COLO668 (cell line): ENCODE measurements around the gene RBMS3.

Source experiments
- DNase-seq: peaks from one replicate; lab custom pipeline; 2025; ENCODE audit not compliant: unreplicated experiment; lab: John Stamatoyannopoulos, UW

Gene RBMS3

DNA sequence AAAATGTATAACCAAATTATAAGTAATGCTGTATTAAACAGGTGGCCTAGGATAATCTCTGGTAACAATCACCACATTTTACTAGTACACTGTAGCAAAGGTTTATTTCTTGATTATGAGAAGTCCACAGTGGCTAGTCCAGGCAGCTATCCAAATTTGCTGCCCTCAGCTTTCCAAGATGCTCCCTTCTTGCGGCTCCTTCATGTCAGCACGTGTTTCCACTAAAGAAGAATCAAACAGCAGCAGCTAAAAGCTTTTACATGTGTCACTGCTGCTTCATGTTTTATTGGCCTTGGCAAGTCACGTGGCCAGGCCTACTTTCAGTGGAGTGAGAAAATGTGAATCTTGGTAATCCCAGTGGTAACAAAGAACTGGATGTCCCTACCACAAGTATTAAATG lies 5.6 kb upstream of the RBMS3 start:
- no peak for DNase-seq

GRCh38 chr3:29277249-29277648 lies 3.6 kb upstream of the RBMS3 start:
- no peak for DNase-seq

- no peak for DNase-seq
These were observed 1.6 kb upstream of the RBMS3 start for GRCh38 chr3:29279286-29279685.

DNA sequence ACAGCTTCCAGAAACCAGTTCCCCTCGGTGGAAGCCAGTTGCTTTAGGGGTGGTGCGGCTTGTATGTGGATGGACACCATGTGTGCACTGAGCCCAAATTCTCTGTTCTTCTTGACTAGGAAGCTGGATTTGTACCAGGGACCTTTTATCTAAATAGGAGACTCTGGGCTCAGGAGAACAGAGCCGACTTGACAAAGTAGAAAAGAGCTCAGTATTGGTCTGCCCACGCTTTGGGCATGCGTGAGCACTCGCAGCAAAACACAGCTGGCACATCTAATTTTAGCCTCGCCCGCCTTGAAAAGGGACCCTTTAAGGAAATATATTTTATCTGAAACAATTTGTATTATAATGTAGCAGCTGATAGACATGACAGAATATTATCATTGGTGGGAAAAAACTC lies 1.1 kb upstream of the RBMS3 start:
- no peak for DNase-seq

- no peak for DNase-seq
These were observed 148 bp downstream of the RBMS3 start for GRCh38 chr3:29281094-29281343.

DNA sequence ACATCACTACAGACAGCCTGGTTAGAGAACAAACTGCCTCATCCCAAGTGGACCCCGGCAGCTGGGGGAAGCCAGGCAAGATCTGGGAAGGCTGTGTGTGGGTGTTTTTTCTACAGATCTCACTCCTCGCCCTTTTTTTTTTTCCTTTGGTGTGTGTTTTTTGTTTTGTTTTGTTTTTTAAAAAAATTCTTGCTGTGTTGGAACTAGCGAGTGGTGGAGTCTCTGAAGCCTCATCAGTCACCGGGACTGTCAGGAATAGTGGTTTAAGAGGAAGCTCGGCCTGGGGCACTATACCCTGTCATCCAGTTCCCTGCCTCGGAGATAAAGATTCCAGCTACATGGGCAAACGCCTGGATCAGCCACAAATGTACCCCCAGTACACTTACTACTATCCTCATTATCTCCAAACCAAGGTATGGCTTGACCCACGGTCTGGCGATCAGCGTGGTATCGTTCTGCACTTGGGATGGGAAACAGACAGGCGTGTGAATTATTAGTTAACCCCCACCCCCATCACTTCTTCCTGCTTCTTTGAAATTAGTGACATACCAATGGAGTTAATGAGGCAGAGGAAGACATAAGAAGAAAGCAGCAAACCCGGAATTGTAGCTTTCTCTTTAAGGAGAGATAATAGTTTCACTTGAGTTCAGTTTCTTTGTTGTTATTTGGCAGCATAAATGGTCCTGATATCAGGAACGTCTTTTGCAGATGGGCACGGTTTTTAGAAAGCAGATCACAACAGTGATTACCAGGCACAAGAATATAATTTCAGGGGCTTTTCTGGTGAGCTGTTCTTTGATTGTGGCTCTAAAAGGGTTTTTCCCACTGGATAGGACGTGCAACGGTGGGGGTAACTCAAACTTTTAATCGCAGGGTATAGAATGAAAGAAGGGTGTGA lies 722 bp downstream of the RBMS3 start:
- DNase-seq: no peak

DNA sequence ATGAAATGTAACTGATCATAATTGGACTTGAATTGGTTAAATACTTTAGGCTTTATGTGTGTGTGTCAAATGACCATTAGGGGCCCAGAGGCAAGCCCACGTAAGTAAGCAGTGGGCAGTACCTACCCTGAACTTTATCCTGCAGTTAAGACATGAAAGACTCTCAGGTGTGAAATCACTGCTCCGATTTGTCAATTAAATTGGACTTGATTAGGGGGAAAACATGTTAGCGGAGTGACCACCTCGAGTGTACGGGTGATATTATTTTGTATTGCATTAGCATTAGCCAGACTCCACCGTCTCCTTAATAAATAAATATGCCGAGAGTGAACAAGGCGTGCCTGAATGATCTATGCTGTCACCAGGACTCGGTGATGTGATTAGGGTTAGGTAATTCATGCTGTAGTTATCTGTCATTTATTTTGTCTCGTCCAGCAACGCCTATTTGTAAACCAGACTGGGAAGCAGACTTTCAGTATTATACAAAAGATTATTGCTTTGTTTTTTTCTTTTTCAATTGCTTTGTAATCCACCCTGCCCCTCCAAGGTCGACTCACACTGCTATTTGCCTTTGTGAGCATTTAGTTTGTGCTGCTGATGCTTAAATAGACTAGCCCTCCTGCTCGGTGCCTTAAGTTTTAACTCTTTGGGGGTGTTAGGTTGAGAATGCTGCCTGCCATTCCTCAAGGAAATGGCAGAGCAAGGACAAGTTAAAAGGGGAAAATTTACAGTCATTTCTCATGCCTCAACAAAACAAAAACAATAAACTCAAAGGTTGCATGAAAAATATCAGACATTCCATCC lies 1.8 kb downstream of the RBMS3 start:
- DNase-seq: no peak

GRCh38 chr3:29283231-29284119 lies 2.6 kb downstream of the RBMS3 start:
- DNase-seq: no peak

GRCh38 chr3:29284497-29284896 lies 3.6 kb downstream of the RBMS3 start:
- DNase-seq: no peak

- no peak for DNase-seq
These were observed 4.7 kb downstream of the RBMS3 start for GRCh38 chr3:29285471-29286071.

GRCh38 chr3:29286478-29287240 lies 5.8 kb downstream of the RBMS3 start:
- DNase-seq: no peak

DNA sequence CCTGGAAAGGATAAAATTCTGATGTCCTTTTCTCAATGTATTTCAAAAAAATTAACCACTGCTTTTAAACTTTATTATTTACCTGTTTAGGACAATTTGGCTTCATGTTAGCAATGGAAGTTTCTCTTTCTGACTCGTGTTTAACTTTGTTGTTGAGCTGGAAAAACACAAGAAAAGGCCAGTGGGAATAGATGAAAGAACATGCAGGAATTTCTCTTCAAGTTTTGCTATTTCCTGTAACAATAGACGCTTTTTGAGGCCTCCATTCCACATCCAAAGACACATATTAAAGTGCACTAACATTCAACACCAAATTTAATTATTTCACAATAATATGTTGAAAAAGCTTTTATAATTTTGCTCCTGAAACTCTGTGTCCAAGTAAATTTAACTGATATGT lies 9.7 kb downstream of the RBMS3 start:
- DNase-seq: no peak

- DNase-seq: no peak
These were observed 10.6 kb downstream of the RBMS3 start for GRCh38 chr3:29291260-29291981.

DNA sequence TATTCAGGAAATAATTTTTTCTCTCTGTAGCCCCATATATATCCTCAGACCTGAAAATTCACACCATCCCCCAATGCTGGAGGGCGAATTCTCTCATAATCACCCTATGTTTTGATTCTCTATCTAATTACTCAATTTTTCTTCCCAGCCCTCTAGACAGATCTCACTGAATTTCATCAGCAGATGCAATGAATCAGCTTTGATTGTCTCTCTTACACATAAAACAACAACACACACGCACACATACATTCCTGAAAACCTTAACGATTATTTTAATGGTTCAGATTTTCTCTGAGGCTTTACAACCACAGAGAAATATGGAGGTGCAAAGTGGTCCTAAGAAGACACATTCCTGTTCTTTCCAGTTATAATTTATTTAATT lies 11.1 kb downstream of the RBMS3 start:
- DNase-seq: no peak

GRCh38 chr3:29293421-29293820 lies 12.6 kb downstream of the RBMS3 start:
- no peak for DNase-seq

DNA sequence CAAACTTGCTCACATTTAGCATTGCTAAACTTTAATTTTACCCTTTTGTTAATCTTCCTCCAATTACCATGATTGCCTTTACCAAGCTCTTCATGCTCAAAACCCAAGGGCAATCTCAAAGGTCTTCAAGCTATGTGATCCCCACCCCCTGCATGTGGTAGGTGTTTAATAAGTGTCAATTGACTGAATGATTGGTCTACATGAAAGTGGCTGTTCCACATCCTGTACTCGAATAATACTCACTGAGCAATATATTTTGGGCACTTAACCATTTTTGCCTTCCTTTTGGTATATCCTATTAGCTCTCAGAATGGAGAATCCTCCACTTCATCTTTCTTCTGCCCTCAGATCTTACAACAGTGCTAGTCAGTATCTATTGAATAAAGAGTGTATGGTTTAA lies 17.1 kb downstream of the RBMS3 start:
- no peak for DNase-seq

DNA sequence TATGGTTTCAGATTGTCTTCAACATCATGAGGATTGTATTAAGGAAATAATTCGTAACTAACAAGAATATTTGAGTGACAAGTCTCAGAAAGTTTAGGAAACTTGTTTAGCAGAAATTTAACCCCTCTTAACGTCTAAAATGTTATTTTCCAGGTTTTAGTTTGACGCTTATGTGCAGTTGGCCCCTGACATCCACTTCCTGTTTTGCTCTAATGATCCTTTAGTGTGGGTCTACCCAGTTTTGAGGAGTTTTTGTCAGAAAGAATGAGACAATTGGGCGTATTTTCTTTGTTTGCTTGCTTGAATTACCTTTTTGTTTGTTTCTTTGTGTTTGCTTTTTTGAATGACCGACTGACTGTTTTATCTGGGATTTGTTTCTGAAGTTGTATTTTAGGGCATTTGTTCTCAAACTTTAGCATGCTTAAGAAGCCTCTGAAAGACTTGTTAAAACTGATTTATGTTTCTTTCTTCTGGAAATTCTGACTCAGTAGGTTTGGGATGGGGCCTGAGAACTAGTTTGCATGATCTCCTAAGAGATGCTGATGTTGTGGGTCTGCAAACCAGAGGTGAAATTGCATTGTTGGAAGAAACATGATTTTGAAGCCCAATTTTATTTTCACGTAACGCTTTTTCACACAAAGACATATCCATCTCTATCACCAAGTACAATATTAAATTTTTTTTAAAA lies 20.6 kb downstream of the RBMS3 start:
- DNase-seq: no peak

DNA sequence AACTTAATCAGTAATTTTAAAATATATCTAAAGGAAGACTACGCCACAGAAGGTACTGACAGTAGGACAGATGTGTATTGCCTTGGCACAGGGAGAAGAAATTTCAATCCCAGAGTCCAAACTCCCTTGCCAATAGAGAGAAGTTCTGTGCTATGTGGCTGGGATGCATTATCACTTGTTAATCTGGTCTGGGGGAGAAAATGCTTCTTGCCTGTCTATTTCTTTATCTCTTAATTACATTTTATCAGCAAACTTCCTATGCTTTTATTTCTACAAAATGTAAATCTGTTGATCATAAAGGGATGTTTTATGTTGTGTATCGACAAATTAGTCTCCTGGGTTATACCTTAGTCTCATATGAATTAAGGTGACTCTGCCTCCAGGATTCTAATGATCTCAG lies 21.7 kb downstream of the RBMS3 start:
- DNase-seq: no peak

DNA sequence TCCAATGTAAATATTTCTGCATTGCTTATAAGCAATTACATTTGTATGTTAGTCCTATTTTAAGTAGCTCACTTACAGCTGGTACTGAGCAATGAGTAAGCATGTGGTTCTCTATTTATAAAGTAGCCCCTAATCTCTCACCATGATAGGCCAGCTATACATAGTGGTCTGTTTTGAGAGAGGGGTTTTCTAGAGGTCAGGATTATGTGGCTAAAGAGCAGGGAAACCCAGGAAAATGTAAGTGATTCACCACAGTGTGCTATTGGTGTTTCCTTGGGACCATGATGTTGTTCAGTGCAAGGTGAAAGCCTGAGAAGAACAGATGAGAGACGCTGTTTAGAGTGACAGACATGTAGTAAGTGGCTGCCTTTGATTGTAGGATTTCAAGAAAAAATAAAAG lies 26.4 kb downstream of the RBMS3 start:
- DNase-seq: no peak
